ENCODE data around the gene PNLDC1.
"Not testable (repeated sequence)": the region's sequence is repeated elsewhere in the genome, so short reads cannot be mapped to it uniquely, and the experiment has no call there.

Gene PNLDC1

GRCh38 chr6:159821122-159821521, 21.0 kb downstream of the PNLDC1 start:
- DNase-seq = peak in 1 of 2 experiments; percentile 13

GRCh38 chr6:159821726-159822125, 21.6 kb downstream of the PNLDC1 start:
- DNase-seq = no peak

GRCh38 chr6:159823953-159824352, 23.9 kb downstream of the PNLDC1 start:
- no peak for DNase-seq

GRCh38 chr6:159824690-159825089, 24.6 kb downstream of the PNLDC1 start:
- not testable (repeated sequence) for DNase-seq

GRCh38 chr6:159826004-159826403, 25.9 kb downstream of the PNLDC1 start:
- no peak for DNase-seq

GRCh38 chr6:159826968-159827647, 27.0 kb downstream of the PNLDC1 start:
- DNase-seq = no peak

- DNase-seq = no peak
These were observed 28.0 kb downstream of the PNLDC1 start for GRCh38 chr6:159828074-159828473.

- DNase-seq = peak; percentile 73 to 82
These were observed 29.4 kb downstream of the PNLDC1 start for GRCh38 chr6:159829526-159829925.

- DNase-seq = no peak
These were observed 30.7 kb downstream of the PNLDC1 start for GRCh38 chr6:159830501-159831372.

GRCh38 chr6:159831373-159831679, 31.2 kb downstream of the PNLDC1 start:
- no peak for DNase-seq

GRCh38 chr6:159832946-159833345, 32.9 kb downstream of the PNLDC1 start:
- no peak for DNase-seq

- DNase-seq = peak in 1 of 2 experiments; percentile 28
These were observed 33.5 kb downstream of the PNLDC1 start for GRCh38 chr6:159833556-159833955.

GRCh38 chr6:159833997-159834603, 34.0 kb downstream of the PNLDC1 start:
- no peak for DNase-seq

GRCh38 chr6:159836718-159837490, 36.8 kb downstream of the PNLDC1 start:
- DNase-seq = no peak

GRCh38 chr6:159837511-159837910, 37.4 kb downstream of the PNLDC1 start:
- DNase-seq = no peak

GRCh38 chr6:159838020-159838744, 38.1 kb downstream of the PNLDC1 start:
- no peak for DNase-seq

GRCh38 chr6:159842035-159842434, 42.0 kb downstream of the PNLDC1 start:
- DNase-seq = no peak

GRCh38 chr6:159844737-159845645, 44.9 kb downstream of the PNLDC1 start:
- no peak for DNase-seq

- DNase-seq = not testable (repeated sequence)
These were observed 48.5 kb downstream of the PNLDC1 start for GRCh38 chr6:159848552-159848951.

- not testable (repeated sequence) for DNase-seq
These were observed 49.8 kb downstream of the PNLDC1 start for GRCh38 chr6:159849851-159850250.

GRCh38 chr6:159852877-159853276, 52.8 kb downstream of the PNLDC1 start:
- DNase-seq = peak; percentile 34 to 46

Data from Kasumi-1 (cell line).